ENCODE results near the gene COL18A1.
"Not testable (repeated sequence)": the region's sequence is repeated elsewhere in the genome, so short reads cannot be mapped to it uniquely, and the experiment has no call there.

COL18A1 gene

DNA sequence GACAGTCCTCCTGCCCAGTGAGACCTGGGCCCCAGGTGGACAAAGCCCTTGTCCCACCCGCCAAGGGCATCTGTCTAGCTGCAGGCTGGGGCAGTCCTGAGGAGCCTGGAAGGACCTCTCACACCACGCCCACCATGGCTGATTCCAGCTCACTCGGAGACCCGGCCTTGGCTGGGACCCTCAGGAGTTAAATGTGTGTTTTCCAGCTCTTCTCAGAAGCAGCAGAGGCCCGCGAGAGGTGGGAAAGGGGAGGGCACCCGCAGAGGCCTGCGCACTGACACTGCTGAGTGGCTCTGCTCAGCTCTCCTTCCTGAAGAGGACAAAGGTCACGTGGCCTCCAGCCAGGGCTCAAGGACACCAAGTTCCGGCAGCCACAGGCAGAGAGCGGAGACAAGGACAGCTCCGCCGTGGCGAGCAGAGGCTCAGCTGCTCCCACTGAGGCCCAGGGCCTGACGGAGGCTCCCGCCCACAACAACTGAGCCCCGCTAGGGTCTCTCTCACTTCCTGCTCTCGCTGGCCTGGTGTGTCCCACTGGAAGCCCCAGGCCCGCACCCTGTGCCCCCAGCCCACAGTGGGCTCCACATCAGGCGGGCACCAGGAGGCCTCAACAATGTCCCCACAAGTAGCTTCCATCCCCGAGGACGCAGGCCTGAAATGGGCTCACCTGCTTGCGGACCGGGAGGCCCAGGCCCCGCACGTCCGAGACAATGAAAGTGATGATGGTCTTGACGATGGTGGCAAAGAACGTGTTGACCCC, 120.4 kb downstream of the COL18A1 start:
- no peak for DNase-seq

DNA sequence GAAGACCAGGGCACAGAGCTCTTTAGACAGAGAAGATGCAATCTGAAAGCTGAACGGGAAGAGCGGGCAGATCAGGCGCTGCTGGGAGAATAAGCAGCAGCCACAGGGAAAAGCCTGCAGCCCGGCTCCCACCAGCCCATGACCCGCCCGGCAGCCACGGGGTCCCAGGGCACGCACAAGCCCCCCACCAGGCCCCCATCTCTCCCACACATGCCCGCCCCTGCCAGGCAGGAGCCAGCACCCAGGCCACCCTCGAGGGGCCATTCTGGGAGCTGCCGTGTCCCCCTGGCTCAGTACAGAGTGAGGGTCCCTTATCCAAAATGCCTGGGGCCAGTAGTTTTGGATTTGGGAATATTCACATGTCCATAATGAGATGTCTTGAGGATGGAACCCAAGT, 120.9 kb downstream of the COL18A1 start:
- DNase-seq: no peak

DNA sequence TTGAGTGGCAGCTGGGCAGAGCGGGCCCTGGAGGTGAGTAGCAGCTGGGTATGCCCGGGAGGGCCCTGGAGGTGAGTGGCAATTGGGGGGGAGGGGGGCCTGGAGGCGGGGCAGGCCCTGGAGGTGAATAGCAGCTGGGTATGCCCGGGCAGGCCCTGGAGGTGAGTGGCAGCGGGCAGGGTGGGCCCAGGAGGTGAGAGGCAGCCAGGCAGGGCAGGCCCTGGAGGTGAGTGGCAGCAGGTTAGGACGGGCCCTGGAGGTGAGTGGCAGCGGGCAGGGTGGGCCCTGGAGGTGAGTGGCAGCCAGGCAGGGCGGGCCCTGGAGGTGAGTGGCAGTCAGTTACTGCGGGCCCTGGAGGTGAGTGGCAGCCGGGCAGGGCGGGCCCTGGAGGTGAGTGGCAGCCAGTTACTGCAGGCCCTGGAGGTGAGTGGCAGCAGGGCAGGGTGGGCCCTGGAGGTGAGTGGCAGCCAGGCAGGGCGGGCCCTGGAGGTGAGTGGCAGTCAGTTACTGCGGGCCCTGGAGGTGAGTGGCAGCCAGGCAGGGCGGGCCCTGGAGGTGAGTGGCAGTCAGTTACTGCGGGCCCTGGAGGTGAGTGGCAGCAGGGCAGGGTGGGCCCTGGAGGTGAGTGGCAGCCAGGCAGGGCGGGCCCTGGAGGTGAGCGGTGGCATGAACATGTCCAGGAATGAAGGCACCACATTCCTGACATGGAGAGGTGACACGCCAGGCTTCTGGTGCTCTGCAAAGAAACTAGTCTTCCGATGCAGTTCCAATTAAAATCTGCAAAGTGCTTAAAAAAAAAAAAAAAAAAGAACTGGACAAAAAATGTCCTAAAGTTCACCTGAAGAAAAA, 122.4 kb downstream of the COL18A1 start:
- not testable (repeated sequence) for DNase-seq

DNA sequence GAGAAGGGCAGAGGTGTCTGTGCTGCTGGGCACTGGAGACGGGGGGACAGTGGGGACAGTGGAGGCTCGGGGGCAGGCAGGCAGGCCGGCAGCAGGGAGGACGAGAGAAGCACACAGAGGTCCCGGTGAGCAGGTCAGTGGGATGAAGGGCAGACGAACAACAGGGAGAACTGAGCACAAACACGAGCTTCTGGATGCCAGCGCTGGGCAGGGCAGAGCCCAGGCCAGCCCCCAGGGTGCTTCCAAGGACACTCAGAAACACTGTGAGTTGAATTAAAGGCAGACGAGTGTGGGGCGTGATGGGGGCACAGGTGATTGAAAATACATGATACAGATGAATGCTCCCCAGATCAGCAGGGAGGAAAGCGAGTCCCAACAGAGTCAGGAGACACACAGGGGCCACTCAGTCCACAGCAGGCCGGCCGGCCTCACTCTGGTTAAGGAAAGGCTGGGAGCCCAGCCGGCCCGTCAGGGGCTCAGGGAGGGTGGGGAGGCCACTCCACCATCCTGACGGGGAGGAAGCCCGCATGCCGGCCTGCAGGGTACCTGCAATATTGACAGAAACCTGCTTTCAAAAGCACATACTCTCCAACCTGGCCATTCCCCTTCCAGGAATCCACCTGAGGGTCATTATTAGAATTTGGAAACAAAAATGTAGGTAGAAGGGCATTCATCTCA, 123.2 kb downstream of the COL18A1 start:
- DNase-seq: no peak

DNA sequence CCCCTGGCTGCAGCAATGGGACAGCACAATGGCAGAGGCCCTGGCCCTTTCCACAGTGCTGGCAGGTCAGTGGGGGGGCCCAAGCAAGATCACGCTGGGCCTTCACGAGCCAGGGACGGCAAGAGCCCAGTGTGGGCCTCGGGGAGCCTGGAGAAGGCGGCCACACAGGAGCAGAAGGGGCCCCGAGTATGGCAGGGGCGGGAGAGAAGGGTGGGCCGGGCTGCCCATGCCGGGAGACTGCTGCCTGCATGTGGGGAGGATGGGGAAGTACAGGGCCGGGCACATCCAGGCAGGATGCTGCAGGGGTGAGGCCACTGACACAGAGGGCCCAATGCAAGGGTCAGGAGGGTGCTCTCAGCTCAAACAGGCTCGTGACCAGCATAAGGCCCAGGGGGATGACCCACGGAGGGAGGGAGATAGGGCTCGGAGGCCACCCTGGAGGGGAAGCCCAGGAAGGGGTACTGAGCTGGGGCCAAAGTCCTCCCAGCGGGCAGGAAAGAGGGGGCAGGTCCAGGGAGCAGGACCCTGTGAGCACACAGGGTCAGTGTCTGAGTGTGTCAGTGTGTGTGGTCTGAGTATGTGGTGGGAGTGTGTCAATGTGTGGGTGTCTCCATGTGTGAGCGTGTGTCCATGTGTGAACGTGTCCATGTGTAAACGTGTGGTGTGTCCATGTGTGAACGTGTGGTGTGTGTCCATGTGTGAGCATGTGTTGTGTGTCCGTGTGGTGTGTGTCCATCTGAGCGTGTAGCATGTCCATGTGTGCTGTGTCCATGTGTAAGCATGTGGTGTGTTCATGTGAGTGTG, 124.2 kb downstream of the COL18A1 start:
- no peak for DNase-seq

DNA sequence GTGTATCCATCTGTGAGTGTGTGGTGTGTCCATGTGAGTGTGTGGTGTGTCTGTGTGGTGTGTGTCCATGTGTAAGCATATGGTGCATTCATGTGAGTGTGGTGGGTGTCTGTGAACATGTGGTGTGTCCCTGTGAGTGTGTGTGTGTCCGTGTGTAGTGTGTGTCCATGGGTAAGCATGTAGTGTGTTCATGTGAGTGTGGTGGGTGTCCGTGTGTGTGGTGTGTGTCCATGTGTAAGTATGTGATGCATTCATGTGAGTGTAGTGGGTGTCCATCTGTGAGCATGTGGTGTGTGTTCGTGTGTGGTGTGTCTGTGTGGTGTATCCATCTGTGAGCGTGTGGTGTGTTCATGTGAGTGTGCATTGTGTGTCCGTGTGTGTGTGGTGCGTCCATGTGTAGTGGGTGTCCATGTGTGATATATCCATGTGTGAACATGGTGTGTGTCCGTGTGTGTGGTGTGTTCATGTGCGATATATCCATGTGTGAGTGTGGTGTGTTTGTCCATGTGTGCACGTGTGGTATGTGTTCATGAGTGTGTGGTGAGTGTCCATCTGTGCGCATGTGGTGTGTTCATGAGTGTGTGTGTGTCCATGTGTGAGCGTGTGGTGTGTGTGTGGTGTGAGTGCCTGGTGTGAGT, 124.9 kb downstream of the COL18A1 start:
- no peak for DNase-seq

DNA sequence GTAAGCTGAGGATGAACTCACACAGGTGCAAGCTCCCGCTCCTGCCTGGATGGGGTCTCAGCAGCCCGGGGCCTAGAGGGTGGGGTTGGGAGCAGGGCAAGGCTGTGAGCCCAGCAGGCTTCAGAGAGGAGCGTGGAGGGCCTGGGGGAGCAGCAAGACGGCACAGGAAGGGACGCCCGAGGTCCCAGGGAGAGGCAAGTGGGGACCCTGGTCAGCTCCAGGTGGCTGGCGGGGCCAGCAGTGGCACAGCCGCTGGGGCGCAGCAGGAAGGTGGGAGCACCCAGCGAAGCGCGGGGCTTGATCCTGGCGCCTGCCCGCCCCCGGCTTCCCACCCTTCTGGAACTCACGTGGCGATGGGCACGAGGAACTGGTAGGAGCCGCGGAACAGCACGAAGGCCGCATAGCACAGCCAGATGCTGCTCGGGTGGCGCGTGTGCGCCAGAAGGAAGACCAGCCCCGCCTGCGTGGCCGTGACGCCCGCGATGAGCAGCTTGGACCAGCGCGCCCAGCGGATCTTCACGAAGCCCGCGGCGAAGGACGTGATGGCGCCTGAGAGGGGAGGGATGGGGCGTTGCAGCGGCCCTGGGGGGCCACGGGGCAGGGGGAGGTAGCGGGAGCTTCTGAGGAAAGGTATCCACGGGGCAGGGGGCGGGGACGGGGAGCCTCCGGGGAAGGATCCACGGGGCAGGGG, 125.6 kb downstream of the COL18A1 start:
- DNase-seq: no peak

DNA sequence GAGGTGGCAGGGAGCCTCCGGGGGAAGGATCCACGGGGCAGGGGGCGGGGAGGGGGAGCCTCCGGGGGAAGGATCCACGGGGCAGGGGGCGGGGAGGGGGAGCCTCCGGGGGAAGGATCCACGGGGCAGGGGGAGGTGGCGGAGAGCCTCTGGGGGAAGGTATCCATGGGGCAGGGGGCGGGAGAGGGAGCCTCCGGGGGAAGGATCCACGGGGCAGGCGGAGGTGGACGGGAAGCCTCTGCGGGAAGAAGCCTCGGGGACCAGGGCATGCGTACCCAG, 126.1 kb downstream of the COL18A1 start:
- not testable (repeated sequence) for DNase-seq

DNA sequence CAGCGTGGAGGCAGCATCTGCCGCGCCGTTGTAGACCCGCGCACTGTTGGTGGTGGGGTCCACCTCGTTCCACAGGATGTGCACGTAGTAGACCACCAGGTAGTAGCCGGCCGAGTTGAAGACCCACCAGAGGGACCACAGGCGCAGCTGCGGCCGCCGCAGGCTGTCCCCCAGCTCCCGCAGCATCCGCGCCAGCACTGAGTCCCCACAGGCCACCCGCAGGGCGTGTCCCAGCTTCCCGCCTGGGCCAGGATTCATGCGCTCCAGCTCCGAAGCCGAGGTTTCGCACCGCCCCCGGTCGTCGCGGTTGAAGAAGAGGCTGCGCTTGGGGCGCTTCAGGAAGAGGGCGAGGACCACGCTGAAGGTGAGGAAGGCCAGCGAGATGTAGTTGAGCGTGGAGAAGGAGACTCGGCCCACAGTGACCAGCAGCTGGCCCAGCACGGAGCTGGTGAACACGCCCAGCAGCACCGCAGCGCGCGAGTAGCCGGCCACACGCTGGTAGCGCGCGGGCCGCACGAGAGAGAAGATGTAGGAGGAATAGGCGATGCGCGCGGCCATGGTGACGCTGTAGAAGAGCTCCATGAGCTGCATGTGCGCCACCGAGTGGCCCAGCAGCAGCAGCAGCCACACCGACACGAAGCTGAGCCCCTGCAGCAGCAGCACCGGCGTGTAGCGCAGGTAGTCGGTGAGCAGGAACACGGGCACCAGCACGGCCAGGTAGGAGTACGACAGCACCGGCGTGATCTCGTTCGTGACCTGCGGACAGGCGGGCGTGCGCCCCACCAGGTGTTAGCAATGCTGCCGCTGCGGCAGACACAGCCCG, 126.6 kb downstream of the COL18A1 start:
- no peak for DNase-seq

DNA sequence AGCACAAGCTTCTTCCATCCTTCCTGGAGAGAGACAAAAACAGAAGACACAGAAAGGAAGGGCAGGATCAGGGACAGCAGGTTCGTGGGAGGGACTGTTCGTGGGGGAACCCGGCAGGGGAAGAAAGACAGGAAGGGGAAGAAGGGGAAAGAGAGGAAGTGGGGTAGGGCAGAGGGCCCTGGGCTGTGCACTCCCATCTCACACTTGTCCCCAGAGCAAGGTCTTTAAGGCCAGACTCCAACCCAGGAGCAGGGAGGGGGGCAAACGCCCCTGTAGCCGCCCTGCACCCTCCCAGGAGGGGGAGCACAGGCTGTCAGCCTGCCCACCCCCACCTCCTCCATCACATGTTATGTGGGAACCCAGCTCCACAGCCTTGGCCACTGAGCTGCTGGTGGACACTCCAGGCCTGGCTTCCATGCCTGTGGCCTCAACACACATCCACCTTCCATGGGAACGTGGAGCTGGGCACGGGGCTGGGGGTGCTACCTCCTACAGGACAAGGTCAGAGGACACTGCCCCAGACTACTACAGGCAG, 127.9 kb downstream of the COL18A1 start:
- DNase-seq: no peak

DNA sequence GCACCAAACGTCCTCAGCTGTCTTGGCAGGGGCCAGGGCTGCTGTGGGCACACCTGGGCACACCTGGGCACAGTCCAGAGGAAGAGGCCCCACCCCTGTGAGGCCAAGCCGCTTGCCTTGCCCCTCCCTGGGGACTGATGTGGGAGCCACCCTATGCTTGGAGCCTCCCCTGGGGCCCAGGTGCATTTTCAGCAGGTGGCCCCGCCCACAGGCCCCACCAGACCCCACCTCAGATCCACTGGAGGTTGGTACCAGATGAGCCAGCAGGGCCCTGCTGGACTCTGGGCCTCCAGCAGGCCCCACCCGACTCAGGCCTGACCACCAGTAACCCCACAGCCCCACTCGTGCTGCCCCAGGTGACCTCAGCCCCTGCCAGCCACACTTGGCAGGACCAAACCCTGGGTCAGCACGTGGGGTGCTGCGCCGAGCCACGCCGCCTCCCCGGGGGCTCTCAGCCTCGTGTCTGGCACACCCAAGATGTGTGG, 128.4 kb downstream of the COL18A1 start:
- DNase-seq: no peak

DNA sequence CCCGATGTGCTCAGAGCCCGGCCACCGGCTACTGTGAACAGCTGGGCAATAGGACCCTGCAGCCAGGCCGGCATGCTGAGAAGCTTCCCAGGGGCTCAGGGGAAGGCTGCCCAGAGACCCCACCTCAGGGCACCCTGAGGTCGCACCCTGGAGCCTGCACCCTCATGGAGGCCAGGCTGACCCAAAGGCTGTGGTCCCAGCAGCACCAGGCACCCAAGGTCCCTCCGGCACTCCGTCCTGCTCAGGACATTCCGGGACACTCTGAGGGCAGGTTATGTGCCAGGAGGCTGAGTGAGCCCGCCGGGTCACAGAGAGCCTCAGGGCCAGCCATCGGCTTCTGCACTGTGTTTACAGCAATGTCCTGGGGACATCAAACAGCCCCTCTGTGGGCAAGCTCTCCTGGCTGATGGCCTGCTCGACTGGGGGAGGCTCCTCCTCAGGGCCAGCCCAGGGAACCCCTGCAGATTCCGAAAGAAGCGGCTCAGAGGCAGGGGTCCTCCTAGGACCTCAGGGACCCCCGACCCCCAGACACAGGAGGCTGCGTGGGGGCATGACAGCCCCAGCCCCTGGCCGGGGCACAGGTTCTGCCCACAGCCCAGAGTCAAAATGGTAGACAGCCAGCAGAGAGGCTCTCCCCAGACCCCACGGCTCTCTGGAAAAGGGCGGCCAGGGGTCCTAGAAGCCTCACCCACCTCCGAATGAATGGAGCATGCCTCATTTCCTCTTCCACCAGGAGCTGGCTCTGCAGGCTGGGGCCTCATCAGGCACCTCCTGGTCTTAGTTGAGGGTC, 129.1 kb downstream of the COL18A1 start:
- DNase-seq: no peak

DNA sequence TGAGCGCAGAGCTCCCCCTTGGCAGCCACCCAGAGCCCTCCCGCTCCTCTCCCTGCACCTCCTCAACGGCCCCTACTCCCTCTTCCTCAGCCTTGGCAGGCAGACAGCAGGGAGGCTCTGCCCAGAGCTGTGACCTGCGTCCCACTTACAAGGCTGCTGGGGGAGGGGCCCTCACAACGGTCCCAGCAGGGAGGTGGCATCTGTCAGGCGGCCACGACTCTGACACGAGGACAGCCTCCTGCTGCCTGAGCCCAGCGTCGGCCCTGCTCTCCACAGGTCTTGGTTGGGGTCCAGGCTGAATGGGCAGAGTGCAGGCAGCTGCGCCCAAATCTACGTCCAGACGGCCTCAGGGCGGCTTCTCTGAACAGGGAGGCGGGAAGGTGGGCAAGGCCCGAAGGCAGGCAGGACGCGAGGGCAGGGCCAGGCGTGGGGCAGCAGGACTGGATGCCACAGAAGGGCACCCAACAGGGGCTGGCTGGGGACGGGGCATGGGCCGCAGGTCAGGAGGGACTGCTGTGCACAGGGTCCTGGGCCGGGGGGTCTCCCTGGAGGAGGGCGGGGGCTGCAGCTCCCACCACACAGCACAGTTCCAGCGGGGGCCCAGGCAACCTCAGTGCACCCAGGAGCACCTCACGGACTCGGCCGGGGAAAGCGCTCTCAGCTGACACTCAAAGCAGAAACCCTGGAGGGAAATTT, 129.8 kb downstream of the COL18A1 start:
- no peak for DNase-seq

DNA sequence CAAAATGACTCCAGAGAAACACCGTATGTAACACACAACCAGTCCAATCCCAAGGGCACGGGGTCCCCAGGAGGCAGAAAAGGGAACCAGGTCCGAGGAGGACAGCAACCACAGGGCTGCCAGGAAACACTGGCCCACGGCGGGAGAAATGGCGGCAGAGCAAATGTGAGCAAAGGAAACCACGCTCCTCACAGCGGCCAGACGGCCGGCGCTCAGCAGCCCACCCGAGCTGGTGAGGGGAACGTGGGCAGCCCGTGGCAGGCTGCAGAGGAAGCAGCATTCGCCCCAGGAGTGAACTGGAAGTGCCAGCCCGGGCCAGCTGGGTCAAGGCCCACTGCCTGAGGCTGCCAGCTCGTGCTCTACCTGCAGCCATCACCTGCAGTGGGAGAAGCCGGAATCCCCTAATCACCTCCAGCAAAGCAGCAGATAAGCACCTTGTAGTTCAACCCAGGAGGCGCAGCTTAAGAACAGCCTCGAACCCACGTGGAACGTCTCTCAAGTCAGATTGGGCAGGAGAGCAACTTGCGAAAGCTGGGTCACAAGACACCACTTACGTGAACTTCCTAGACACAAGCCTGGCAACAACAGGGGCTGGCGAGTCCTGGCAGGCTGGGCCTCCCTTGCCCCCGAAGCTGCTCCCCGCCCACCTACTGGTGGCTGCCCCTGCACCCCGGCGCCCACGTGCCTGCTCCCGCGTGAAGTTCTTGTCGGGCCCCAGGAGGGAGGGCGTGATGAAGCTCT, 130.5 kb downstream of the COL18A1 start:
- DNase-seq: no peak

DNA sequence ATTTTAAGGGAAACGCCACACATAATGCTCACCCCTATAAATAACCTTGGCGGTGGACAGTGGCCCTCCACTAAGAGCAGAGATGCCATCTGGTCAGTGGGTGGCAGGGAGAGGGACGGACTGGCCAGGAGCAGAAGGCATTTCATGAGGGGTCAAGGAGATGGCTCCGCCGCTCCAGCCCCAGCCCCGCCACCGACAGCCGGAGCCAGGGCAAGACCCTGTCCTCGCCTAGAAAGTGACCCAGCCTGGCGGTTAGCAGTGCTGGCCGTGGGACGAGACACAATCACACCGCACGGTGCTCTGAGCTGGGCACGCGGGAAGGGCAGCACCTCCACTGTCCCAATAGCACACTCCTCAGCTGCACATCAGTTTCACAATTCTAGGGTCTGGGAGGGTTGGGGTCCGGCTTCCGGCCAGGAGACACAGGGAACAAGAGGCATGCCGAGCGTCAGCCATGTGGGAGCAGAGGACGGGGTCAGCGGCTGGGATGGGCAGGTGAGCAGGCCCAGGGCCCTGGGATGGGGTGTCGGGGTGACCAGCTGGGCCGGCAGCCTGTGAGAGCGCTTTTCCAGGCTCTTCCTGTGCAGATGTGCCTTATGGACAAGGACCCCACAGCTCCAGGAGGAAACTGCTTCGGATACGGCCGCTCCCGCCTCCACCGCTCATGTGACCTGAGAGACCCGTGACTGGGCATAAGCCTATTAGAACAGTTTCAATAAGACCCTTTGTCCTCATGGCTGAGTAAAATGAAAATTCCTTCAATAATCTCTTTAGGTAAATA, 131.5 kb downstream of the COL18A1 start:
- no peak for DNase-seq

DNA sequence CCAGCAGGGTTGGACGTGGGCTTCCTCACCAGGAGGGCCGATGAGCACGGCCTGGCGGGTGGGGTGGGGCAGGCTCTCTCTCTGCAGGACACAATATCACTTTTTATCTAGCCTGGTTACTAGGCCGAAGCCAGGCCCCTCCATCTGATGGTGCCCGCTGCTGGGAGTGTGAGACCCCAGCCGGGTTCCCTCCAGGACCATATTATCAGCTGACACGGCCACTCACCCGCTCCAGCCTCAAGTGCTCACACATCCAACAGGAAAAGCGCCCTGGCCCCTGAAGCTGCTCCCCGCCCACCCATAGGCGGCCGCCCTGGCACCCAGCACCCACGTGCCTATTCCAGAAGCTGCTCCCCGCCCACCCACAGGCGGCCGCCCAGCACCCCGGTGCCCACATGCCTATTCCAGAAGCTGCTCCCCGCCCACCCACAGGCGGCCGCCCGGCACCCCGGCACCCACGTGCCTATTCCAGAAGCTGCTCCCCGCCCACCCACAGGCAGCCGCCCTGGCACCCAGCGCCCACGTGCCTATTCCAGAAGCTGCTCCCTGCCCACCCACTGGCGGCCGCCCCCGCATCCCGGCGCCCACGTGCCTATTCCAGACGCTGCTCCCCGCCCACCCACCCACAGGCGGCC, 132.3 kb downstream of the COL18A1 start:
- no peak for DNase-seq

DNA sequence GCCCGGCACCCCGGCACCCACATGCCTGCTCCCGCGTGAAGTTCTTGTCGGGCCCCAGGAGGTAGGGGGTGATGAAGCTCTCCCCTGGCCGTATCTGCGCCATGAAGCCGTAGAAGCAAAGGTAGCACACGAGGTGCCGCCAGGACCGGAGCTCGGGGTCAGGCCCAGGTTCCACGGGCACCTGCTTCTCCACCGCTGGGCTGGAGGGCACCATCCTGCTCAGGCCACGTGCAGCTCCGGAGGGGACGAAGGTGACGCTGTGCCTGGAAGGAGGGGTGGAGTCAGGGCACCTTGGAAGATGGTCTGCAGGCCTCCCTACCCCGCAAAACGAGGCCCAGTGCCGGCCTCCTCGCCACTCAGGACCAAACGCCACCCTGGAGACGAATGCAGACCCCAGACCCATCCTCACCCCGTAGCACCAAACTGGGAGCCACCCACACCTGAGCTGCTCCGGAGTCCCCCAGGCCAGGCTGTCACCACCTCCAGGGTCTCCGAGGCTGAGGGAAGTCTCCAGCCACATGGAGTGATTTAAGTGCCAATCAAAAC, 132.9 kb downstream of the COL18A1 start:
- DNase-seq: no peak
